Naive thymus-derived CD4-positive, alpha-beta T cell (primary cell): Measurements from ENCODE around the gene HEYL. TPM values are rescaled to one million over a fixed set of nuclear protein-coding genes. Genes with fewer than 3 reads are reported as not detected.
A peak's percentile ranks its signal among the peaks of the same experiment; 100 is the strongest.

Experiments used
- ATAC-seq: fragments of 150-1000 bp; cut with Tn5 transposase; 2 replicates; pipeline ENCODE4 v1.10.0; 2021; ENCODE audit warnings: mild to moderate bottlenecking, moderate library complexity
- CTCF ChIA-PET: fragments of 350-600 bp; sonication (Branson Sonifier 250); formaldehyde crosslinking; loops from one replicate; lab custom pipeline; 2021; ENCODE audit warnings: antibody characterized with exemption; lab: Charles Lee
- POLR2A ChIA-PET: fragments of 350-600 bp; sonication (Branson Sonifier 250); formaldehyde crosslinking; loops from one replicate; lab custom pipeline; 2021; ENCODE audit warnings: antibody characterized with exemption, inconsistent platforms; lab: Charles Lee
- DNase-seq, 9 donors: peaks; one replicate each; pipeline versions ENCODE4 v3.0.0 to v3.0.0-alpha.2; 2020 to 2022; ENCODE audit warnings: mixed read lengths in 1 of 9
- H3K27ac ChIP-seq: one replicate; pipeline ENCODE4 v1.7.0; 2013; ENCODE audit warnings: mild to moderate bottlenecking, low read depth, low read length, moderate library complexity
- H3K27me3 ChIP-seq, 2 donors: one replicate each; pipeline ENCODE4 v1.7.0; 2013; ENCODE audit warnings: low read length in 2 of 2, mild to moderate bottlenecking in 2 of 2, moderate library complexity in 2 of 2; ENCODE audit not compliant: control insufficient read depth in 2 of 2, insufficient read depth in 2 of 2
- H3K36me3 ChIP-seq, 3 experiments: 1 replicate in 2 of 3; 2 replicates in 1 of 3; pipeline ENCODE4 v1.7.0; 2013; ENCODE audit warnings: low read length in 3 of 3, mild to moderate bottlenecking in 3 of 3, moderate library complexity in 1 of 3; ENCODE audit not compliant: insufficient read depth in 3 of 3, control insufficient read depth in 2 of 3
- H3K4me1 ChIP-seq, 2 donors: one replicate each; pipeline ENCODE4 v1.7.0; 2013; ENCODE audit warnings: low read length in 2 of 2, mild to moderate bottlenecking in 2 of 2, moderate library complexity in 1 of 2; ENCODE audit not compliant: control insufficient read depth in 2 of 2, insufficient read depth in 2 of 2
- H3K4me3 ChIP-seq: 2 replicates; pipeline ENCODE4 v1.7.0; 2013; ENCODE audit warnings: mild to moderate bottlenecking, low read length
- H3K9me3 ChIP-seq, 3 experiments: 1 replicate in 2 of 3; 2 replicates in 1 of 3; pipeline ENCODE4 v1.7.0; 2013; ENCODE audit warnings: low read length in 3 of 3; ENCODE audit not compliant: control insufficient read depth in 2 of 3
- H3K27ac Mint-ChIP-seq, 9 donors: one replicate each; pipeline ENCODE4 v1.8.0; 2020 to 2022; ENCODE audit warnings: mixed read lengths in 9 of 9, mild to moderate bottlenecking in 8 of 9, moderate library complexity in 5 of 9, inconsistent platforms in 2 of 9
- H3K27me3 Mint-ChIP-seq, 5 donors: one replicate each; pipeline ENCODE4 v1.8.0; 2021 to 2022; ENCODE audit warnings: mixed read lengths in 5 of 5, mild to moderate bottlenecking in 1 of 5
- H3K36me3 Mint-ChIP-seq, 5 donors: one replicate each; pipeline ENCODE4 v1.8.0; 2020 to 2022; ENCODE audit warnings: mixed read lengths in 5 of 5, mild to moderate bottlenecking in 3 of 5, inconsistent platforms in 1 of 5
- H3K4me1 Mint-ChIP-seq, 7 donors: one replicate each; pipeline ENCODE4 v1.8.0; 2020 to 2022; ENCODE audit warnings: mixed read lengths in 7 of 7, mild to moderate bottlenecking in 3 of 7, inconsistent platforms in 1 of 7
- H3K4me3 Mint-ChIP-seq, 10 donors: one replicate each; pipeline ENCODE4 v1.8.0; 2020 to 2022; ENCODE audit warnings: mild to moderate bottlenecking in 10 of 10, mixed read lengths in 10 of 10, moderate library complexity in 6 of 10, inconsistent platforms in 2 of 10
- H3K9me3 Mint-ChIP-seq, 11 donors: one replicate each; pipeline ENCODE4 v1.8.0; 2020 to 2022; ENCODE audit warnings: mixed read lengths in 11 of 11, mild to moderate bottlenecking in 4 of 11, inconsistent platforms in 1 of 11, moderate library complexity in 1 of 11
- intact Hi-C, 2 donors: fragments of 100-400 bp; cut with micrococcal nuclease; formaldehyde crosslinking; loops; one replicate each; pipeline ENCODE4 v1.15.1; 2023
- polyA plus RNA-seq, 2 donors: library from polyadenylated mRNA; unstranded; fragments of 300-500 nt; fragmentation: Illumina TruSeq; gene quantifications; one replicate each; pipeline ENCODE4 v1.2.3, GENCODE V29; 2021
- total RNA-seq, 6 experiments: library from RNA in 5 of 6; stranded (reverse) in 5 of 6; gene quantifications; 1 replicate in 5 of 6; 2 replicates in 1 of 6; pipeline ENCODE4 v1.2.3 and lab custom pipeline; 2021 to 2026

HEYL gene
- total and polyA plus RNA-seq, 7 experiments from 2014 or later = 0.08 to 0.18 (median 0.16) TPM; not detected in 4

- H3K27me3 Mint-ChIP-seq = peaks cover 0 to 13% (median 6%) of the 10 kb centered on the region in 5 donors
- POLR2A ChIA-PET = no interaction called here
- H3K4me3 Mint-ChIP-seq = no peak overlapping the region
- no peaks in the 10 kb centered on the region for H3K36me3 Mint-ChIP-seq
- no peak overlapping the region for H3K27ac Mint-ChIP-seq
- DNase-seq (no peak), ATAC-seq (no peak)
- no peaks in the 10 kb centered on the region for H3K36me3 ChIP-seq
- H3K4me1 Mint-ChIP-seq = peaks cover 0 to 17% (median 4%) of the 10 kb centered on the region in 7 donors
- no peaks in the 10 kb centered on the region for H3K9me3 Mint-ChIP-seq
- H3K9me3 ChIP-seq = no peaks in the 10 kb centered on the region
- intact Hi-C loops = loop anchor here in 1 of 2 donors (5.0 kb wide), 1 partner anchor 559 kb away; no protein-coding TSS in a partner anchor
- H3K4me3 ChIP-seq = no peak overlapping the region
- H3K27ac ChIP-seq = no peak overlapping the region
- H3K27me3 ChIP-seq = no peaks in the 10 kb centered on the region
- peaks cover 0 to 3% of the 10 kb centered on the region in 2 donors for H3K4me1 ChIP-seq
- CTCF ChIA-PET = interaction anchor here (1.9 to 4.8 kb wide), 2 partner anchors 14 to 48 kb away, joined by 5 to 45 read pairs; partner anchors contain the start of gene NT5C1A
These were observed 16.9 kb upstream of the HEYL start for GRCh38 chr1:39656391-39656790.

GRCh38 chr1:39655578-39656268 lies 16.3 kb upstream of the HEYL start:
- Histone ChIP-seq H3K9me3 (no peaks in the 10 kb centered on the region), H3K27ac (no peak overlapping the region), H3K4me3 (no peak overlapping the region), H3K27me3 (no peaks in the 10 kb centered on the region), H3K36me3 (no peaks in the 10 kb centered on the region), H3K4me1 (peaks cover 0 to 3% of the 10 kb centered on the region in 2 donors)
- no peak overlapping the region for H3K27ac Mint-ChIP-seq
- ChIA-PET POLR2A (no interaction called here), CTCF (interaction anchor here (0.6 to 4.8 kb wide), 6 partner anchors 15 to 122 kb away, joined by 4 to 45 read pairs (median 5); partner anchors contain the start of gene NT5C1A)
- no peak for DNase-seq
- ATAC-seq = no peak
- H3K36me3 Mint-ChIP-seq = no peaks in the 10 kb centered on the region
- H3K27me3 Mint-ChIP-seq = peaks cover 0 to 13% (median 5%) of the 10 kb centered on the region in 5 donors
- H3K4me3 Mint-ChIP-seq = no peak overlapping the region
- H3K9me3 Mint-ChIP-seq = no peaks in the 10 kb centered on the region
- H3K4me1 Mint-ChIP-seq = peaks cover 0 to 17% (median 4%) of the 10 kb centered on the region in 7 donors
- intact Hi-C loops = loop anchor here in 1 of 2 donors (5.0 kb wide), 1 partner anchor 558 kb away; no protein-coding TSS in a partner anchor

GRCh38 chr1:39654291-39654690 lies 14.8 kb upstream of the HEYL start:
- Mint-ChIP-seq H3K27me3 (peaks cover 0 to 13% (median 2%) of the 10 kb centered on the region in 5 donors), H3K27ac (no peak overlapping the region), H3K4me1 (peaks cover 0 to 17% (median 4%) of the 10 kb centered on the region in 7 donors), H3K4me3 (no peak overlapping the region), H3K36me3 (no peaks in the 10 kb centered on the region), H3K9me3 (no peaks in the 10 kb centered on the region)
- H3K27me3 ChIP-seq = no peaks in the 10 kb centered on the region
- DNase-seq (no peak), ATAC-seq (no peak)
- no peaks in the 10 kb centered on the region for H3K36me3 ChIP-seq
- ChIA-PET POLR2A (no interaction called here), CTCF (interaction anchor here (0.6 to 1.9 kb wide), 9 partner anchors 14 to 48 kb away, joined by 3 to 13 read pairs (median 5); no protein-coding TSS in a partner anchor)
- no peaks in the 10 kb centered on the region for H3K9me3 ChIP-seq
- H3K27ac ChIP-seq = no peak overlapping the region
- H3K4me3 ChIP-seq = no peak overlapping the region
- intact Hi-C loops = no loop called here
- peaks cover 0 to 3% of the 10 kb centered on the region in 2 donors for H3K4me1 ChIP-seq

- Histone ChIP-seq H3K4me3 (no peak overlapping the region), H3K36me3 (no peaks in the 10 kb centered on the region), H3K9me3 (no peaks in the 10 kb centered on the region), H3K27ac (no peak overlapping the region), H3K27me3 (no peaks in the 10 kb centered on the region), H3K4me1 (peaks cover 0 to 3% of the 10 kb centered on the region in 2 donors)
- H3K4me1 Mint-ChIP-seq = peaks cover 0 to 17% (median 4%) of the 10 kb centered on the region in 7 donors
- intact Hi-C loops = loop anchor here (1.0 to 2.0 kb wide), 3 partner anchors 47 to 555 kb away; no protein-coding TSS in a partner anchor
- H3K36me3 Mint-ChIP-seq = no peaks in the 10 kb centered on the region
- peaks cover 0 to 13% (median 0%) of the 10 kb centered on the region in 5 donors for H3K27me3 Mint-ChIP-seq
- ChIA-PET CTCF (interaction anchor here (0.6 to 1.7 kb wide), 9 partner anchors 14 to 68 kb away, joined by 3 to 13 read pairs (median 5); no protein-coding TSS in a partner anchor), POLR2A (no interaction called here)
- peak; percentile 51 to 74 (median 68) for DNase-seq
- no peak overlapping the region for H3K27ac Mint-ChIP-seq
- no peak overlapping the region for H3K4me3 Mint-ChIP-seq
- no peaks in the 10 kb centered on the region for H3K9me3 Mint-ChIP-seq
- peak; percentile 89 for ATAC-seq
These were observed 14.1 kb upstream of the HEYL start for GRCh38 chr1:39653546-39654031.

- Histone ChIP-seq H3K9me3 (no peaks in the 10 kb centered on the region), H3K4me3 (no peak overlapping the region), H3K36me3 (no peaks in the 10 kb centered on the region), H3K27ac (no peak overlapping the region), H3K4me1 (peaks cover 0 to 3% of the 10 kb centered on the region in 2 donors), H3K27me3 (no peaks in the 10 kb centered on the region)
- DNase-seq (no peak), ATAC-seq (no peak)
- Mint-ChIP-seq H3K27me3 (peaks cover 0 to 13% (median 0%) of the 10 kb centered on the region in 5 donors), H3K27ac (no peak overlapping the region), H3K36me3 (no peaks in the 10 kb centered on the region), H3K4me3 (no peak overlapping the region), H3K9me3 (no peaks in the 10 kb centered on the region), H3K4me1 (peaks cover 0 to 12% (median 0%) of the 10 kb centered on the region in 7 donors)
- ChIA-PET CTCF (interaction anchor here (0.7 to 1.0 kb wide), 2 partner anchors 18 to 66 kb away, joined by 3 read pairs; no protein-coding TSS in a partner anchor), POLR2A (no interaction called here)
- intact Hi-C loops = loop anchor here in 1 of 2 donors (2.0 kb wide), 1 partner anchor 554 kb away; no protein-coding TSS in a partner anchor
These were observed 13.1 kb upstream of the HEYL start for GRCh38 chr1:39652554-39652953.

GRCh38 chr1:39652105-39652504 lies 12.7 kb upstream of the HEYL start:
- Mint-ChIP-seq H3K4me3 (no peak overlapping the region), H3K27me3 (peaks cover 0 to 9% (median 0%) of the 10 kb centered on the region in 5 donors), H3K27ac (no peak overlapping the region), H3K4me1 (peaks cover 0 to 9% (median 0%) of the 10 kb centered on the region in 7 donors), H3K9me3 (no peaks in the 10 kb centered on the region), H3K36me3 (no peaks in the 10 kb centered on the region)
- CTCF ChIA-PET = interaction anchor here (0.7 to 1.0 kb wide), 3 partner anchors 18 to 860 kb away, joined by 3 read pairs; no protein-coding TSS in a partner anchor
- no peaks in the 10 kb centered on the region for H3K36me3 ChIP-seq
- intact Hi-C loops = loop anchor here in 1 of 2 donors (2.0 kb wide), 1 partner anchor 553 kb away; no protein-coding TSS in a partner anchor
- H3K27me3 ChIP-seq = no peaks in the 10 kb centered on the region
- H3K27ac ChIP-seq = no peak overlapping the region
- H3K4me3 ChIP-seq = no peak overlapping the region
- POLR2A ChIA-PET = no interaction called here
- ATAC-seq = no peak
- peaks cover 0 to 3% of the 10 kb centered on the region in 2 donors for H3K4me1 ChIP-seq
- H3K9me3 ChIP-seq = no peaks in the 10 kb centered on the region
- no peak for DNase-seq
